HS-27A (cell line): ENCODE measurements around the gene LTBP2.

Experiments used
- DNase-seq: peaks from one replicate; pipeline ENCODE4 v3.0.0-alpha.2; 2012; ENCODE audit warnings: low read depth, missing footprints

Gene LTBP2

GRCh38 chr14:74507085-74507484 lies 105.0 kb downstream of the LTBP2 start:
- no peak for DNase-seq

DNA sequence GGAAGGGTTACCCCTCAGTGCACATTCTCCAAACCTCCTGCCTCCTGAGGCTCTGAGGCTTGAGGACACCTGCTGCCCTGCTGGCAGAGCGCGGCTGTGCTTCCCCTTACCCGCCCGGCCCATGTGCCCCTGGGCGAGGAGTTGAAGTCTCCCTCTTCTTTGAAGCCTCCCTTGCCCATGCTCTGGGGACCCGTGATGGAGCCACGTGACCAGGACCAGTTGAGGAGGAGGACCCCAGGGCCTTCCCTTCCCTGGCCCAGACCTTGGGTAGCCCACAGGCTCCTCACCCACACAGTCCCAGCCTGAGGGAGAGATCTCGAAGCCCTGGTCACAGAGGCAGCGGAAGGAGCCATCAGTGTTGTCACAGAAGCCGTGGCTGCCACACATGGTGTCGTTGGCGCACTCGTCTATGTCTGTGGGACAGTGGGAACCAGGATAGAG lies 105.6 kb downstream of the LTBP2 start:
- no peak for DNase-seq

- no peak for DNase-seq
Observed at GRCh38 chr14:74505831-74506230, 106.2 kb downstream of the LTBP2 start.

DNA sequence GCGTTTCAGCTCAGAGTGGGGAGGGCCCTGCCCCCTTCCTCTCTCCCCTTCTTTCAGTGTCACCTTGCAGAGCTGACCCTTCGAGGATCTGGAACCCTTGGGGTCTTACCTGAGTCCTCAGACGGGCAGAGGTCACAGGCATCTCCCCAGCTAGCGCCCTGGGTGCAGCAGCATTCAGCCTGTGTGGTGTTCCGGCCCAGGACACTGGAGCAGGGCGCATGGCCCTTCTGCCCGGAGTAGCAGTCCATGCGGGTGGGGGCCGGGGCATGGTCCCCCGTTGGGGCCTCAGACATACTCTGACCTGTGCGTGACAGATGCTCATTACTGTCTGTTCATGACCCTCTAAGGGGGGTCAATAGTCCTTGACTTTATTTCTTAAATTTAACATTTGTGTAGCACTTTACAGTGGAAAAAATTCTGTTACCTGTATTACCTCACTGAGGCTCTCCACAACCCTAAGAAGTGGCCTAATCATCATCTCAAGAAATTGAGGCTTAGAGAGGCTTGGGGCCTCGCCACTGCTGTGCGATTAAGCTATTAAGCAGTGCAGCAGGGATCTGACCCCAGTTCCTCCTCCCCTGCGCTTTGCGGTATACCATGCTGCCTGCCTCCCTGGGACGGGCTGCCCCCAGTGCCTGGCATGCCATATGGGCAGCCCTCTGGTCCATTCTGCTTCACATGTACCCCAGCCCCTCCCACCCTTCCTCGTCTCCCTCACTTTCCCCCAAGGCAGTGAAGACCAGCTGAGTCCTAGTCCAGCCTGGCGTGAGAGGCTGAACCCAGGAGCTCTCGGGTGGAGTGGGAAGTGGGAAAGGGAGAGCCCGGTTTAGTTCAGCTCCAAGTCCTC lies 106.9 kb downstream of the LTBP2 start:
- DNase-seq: no peak

- no peak for DNase-seq
Observed at GRCh38 chr14:74504412-74504811, 107.6 kb downstream of the LTBP2 start.

DNA sequence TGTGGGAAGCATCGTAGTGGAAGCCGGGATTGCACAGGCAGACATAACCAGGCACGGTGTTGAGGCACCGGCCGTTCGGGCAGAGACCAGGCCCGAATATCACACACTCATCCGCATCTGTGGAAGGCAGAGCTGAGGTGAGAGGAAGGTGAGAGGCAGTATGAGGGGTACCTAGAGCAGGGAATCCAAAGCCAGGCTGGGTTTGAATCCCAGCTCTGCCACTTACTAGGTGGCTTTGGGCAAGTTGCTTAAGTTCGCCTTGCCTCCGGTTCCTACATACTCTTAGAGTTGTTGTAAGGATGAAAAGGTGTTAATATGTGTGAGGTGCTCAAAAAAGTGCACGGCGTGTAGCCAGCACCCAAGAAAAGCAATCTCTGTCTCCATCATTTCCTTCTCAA lies 108.1 kb downstream of the LTBP2 start:
- DNase-seq: no peak

DNA sequence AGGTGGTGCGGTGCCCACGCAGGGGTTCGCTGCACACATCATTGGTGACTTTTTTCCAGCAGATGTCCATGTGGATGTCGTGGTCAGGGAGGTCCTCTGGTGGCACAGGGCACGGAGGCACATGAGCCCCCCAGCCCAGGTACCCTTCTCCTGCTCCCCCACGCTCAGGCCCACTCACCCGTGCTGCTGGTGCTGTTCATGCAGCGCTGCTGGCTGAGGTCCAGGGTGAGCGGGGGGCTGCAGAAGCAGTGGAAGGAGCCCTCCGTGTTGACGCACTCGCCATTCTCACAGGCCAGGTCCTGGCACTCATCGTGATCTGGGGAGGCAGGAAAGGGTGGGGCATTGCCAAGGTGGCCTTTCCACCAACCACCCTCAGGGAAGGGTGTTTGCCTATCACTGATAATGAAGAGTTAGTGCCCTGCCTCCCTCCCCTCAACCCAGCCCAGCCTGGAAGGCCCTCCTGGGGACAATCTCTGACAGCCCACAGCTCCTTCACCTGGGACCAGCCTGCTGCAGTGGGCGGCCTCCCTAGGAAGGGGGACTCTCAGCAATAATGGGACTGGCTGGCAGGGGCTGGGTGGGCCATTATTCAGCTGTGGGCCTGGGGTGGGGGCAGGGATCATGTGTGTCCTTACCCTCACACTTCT lies 108.6 kb downstream of the LTBP2 start:
- DNase-seq: no peak

DNA sequence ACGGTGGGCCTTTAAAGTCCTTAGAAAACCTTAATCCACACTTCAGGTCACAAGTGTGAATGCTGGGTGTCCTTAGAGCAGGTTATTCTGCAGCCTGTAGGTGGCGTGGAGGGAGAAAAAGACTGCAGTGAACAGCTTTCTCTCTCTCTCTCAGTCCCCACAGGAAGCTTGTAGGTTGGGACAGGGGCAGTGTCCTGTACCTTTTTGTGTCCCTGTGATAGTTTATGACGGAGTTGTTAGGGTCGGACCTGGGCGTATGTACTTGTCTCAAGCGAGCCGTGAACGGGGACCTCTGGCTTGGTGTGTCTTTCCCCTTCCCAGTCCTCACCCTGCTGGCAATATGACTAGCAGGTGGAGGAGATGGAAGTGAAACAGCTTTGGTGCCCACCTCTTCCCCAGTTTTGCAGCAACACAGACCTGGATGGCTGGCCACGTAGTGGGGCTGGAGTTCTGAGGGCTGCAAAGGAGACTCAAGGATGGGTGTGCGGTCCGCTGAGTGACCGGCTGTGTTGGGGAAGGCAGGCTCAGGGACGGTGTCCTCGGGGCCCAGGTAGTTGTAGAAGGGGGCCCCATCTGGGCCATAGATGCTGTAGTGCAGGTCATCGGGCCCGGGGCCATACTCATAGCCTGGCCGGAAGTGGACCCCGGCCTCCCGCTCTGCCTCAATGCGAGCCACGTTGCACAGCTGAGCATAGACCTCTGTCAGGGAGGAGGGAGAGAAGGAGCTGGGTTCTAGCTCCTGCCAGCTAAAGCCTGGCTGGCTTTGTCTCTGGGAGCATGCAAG lies 109.6 kb downstream of the LTBP2 start:
- DNase-seq: no peak

DNA sequence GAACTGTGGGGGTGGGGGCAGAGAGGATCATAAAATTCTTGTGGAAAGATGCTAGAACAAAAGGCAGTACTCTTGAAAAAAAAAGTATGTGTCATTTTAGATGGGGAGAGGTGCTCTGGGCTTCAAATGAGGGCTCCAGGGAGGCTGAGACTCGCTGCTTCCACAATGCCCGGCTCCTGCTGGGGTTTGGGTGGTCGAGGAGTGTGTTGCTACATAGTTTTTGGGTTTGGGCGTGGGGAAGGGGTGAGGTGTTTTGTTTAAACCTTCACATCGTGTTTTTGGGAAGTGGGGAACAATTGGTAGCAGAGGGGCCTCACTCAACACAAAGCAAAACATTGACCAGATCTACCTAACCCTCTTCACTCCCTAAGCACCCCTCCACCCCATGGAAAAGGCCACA lies 110.3 kb downstream of the LTBP2 start:
- no peak for DNase-seq

GRCh38 chr14:74501135-74501614 lies 110.9 kb downstream of the LTBP2 start:
- DNase-seq: no peak

GRCh38 chr14:74500417-74501134 lies 111.5 kb downstream of the LTBP2 start:
- no peak for DNase-seq

- no peak for DNase-seq
Observed at GRCh38 chr14:74495356-74495755, 116.7 kb downstream of the LTBP2 start.

- peak; percentile 93 for DNase-seq
Observed at GRCh38 chr14:74493343-74494261, 118.4 kb downstream of the LTBP2 start, which contains the start of gene ISCA2. TSS of gene ISCA2 (plus strand) at chr14:74493765. CDS start at chr14:74493775, 10 bp downstream.

DNA sequence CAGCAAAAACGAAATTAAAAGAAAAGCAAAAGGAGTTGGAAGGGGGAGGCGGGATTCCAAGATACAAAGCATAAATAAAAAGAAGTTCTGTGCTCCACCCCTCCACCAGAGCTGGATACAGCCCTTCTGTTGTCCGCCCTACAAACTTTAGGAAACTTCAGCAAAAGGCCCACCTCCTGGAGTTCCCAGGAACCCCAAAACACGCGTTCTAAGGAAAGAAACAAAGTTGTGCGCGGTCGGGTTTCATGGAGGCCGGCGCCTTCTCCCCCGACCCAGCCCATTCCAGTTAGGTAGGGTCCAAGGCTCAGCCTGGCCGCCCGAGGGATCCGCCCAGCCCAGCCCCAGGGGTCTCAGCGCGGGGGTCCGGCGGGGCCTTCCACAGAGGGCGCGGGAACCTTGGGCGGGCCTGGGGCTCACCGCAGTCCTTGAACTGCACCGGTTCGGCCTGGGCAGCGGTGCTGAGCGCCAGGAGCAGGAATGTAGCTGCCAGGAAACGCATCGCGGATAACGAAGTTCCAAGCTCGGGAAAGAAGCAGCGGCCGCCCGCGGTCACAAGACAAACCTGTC lies 119.2 kb downstream of the LTBP2 start, which contains the start of gene NPC2:
TSS of gene NPC2 (minus strand) at position 530 of the 567 bp plus-strand sequence. CDS start at position 499, 31 bp downstream.
- DNase-seq: no peak

- DNase-seq: no peak
Observed at GRCh38 chr14:74491956-74492775, 119.9 kb downstream of the LTBP2 start.

DNA sequence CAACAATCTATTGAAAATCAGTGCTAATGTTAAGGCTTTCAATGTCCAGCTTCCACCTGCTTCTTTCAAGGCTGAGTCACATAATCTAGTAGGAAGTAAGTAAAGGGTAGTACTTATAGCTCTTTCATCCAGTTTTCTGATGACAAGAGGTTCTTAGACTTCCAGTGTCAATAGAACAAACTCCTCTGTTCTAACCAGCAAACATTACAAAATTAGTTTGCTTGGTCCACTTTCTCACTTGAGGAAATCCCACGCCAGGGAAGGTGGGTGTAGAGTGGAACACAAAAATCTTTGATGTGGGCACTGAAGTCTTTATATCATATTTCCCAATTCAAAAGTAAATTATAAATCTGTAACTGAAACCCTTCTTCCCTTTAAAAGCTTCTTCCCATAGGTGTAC lies 121.6 kb downstream of the LTBP2 start:
- DNase-seq: no peak

DNA sequence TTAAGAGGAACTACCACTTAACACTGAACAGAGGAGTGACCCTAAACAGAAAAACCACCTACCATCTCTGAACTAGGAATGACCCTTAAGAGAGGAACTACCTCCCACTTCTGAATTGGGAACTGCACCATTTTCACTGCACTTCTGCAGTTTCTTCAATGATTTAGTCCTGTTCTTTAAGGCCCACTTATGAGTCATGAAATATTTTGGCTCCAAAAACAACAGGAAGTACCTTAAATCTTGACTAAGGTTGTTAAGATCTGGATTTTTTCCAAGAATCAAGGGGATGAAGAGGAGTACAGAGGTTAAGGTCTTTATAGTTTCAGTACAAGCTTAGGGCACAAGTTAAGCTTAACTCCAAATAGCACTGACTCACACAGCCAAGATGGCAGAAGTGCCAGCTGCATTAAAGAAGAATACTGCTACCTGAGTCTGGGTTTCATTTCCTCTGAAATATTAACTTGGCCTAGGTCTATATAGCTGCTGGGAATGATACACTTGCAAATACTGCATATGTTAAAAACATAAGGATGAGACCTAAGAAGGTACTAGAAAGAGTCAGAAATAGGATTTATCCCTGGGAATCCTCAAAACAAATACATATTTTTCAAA lies 123.1 kb downstream of the LTBP2 start:
- peak; percentile 65 for DNase-seq

DNA sequence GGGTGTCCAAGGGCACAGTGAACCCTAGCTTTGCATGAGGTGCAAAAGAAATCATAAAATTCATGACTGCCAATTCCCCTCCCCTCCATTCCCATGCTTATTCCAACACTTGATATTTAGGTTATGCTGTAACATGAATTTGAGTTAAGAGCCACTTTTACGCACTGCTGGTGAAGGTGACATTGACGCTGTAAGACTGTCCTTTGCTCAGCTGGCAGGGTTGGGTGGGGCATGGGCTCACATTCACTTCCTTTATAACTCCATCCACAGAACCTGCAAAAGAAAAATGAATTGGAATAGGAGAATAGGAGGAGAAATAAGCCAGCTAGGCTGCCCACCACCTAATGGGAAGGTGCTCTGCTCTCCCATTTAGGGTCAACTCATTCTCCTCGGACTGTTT lies 125.9 kb downstream of the LTBP2 start:
- DNase-seq: no peak

DNA sequence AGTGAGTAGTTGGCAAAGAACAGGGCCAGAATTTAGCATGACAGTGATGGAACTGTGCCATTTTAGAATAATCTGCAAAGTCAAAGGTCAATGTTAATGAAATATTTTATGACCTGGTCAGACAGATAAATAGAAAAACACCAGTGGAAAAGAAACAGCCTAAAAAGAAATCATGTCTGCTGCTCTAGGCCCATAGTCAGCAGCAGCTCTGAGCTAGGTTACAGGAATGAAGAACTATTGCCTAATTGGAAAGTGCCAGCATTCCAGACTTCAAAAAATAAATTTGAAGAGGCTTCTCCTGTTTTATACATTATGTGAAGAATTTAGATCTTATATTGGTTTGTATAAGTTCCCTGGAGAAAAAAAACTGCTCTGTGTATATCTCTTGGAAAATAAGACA lies 128.7 kb downstream of the LTBP2 start:
- no peak for DNase-seq
